ENCODE measurements around the gene HDAC8.
"Not testable (repeated sequence)": the region's sequence is repeated elsewhere in the genome, so short reads cannot be mapped to it uniquely, and the experiment has no call there.

Gene HDAC8

DNA sequence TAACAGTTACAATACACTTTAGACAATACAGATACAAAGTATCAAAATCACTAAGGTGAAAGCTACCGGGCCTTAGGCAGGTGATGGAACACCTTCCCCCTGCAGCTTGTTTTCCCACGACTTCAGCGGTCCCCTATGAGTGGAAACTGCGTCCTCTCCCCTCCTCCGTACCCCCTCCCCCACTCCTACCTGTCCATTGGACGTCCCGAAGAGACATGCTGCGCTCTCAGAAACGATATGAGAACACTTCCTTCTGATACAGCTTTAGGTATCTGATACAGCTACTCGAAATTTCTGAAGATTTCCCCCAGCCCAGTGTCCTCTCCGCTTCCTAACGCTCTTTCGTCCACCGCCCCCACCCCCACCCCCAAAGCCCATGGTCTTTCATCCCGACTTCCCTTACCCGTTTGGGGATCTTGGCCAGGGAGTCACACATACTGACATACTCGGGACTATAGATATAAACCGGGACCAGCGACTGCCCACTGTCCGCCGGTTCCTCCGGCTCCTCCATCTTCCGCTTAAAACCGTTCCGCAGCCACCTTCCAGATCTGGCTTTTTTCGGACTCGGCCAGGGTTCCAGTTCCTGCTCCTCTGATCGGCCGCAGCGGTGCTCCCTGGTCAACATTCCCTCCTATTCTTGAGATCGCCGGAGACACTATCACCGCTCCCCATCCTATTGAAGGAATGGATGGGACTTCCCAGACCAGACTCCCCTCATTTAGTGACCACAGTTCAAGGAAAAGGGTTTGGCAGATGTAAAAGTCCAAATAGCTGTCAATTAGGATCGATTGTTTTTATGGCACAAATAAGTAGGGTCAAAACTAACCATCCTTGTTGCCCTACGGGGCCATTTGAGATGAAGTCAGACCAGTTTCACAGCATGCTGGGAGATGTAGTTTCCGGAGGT is at the start of gene HDAC8:
Gene HDAC8, minus strand, starts transcription at position 596 of the 910 bp plus-strand sequence. Its CDS starts 82 bp downstream, at position 514.
- DNase-seq, result peak; percentile 79

- DNase-seq, result peak; percentile 47
Observed at GRCh38 chrX:72621625-72622485, 49.2 kb upstream of the HDAC8 start.

GRCh38 chrX:72621163-72621562 is 48.5 kb upstream of the HDAC8 start:
- DNase-seq, result peak; percentile 1

DNA sequence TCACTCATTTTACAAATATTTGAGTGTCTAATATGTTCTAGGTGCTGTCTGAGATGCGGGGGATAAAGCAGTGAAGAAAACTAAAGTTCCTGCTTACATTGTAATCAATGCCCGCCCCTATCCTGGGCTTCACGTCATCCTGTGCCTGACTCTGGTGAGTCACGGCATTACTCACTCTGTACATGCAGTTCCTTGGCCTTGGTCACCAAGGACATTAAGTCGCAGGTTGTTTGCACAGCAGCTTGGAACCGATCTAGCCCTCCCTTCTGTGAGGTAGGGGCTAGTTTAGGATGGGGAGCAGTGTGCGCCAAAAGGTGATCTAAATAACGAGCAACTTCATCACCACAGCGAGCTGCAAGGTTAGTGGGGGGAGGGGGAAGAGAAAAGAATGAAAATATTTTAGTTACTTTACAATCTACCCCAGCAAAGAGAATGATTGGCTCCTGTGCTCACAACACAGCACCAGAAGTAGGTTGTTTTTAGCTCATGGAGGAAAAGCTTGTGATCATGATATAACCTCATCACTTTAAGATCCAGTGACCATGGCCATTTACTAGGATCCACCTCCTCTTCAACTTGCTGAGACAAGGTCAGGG is 48.0 kb upstream of the HDAC8 start:
- DNase-seq, result peak; percentile 80

- DNase-seq, result peak; percentile 2
Observed at GRCh38 chrX:72609313-72609712, 36.7 kb upstream of the HDAC8 start.

GRCh38 chrX:72604705-72605104 is 32.1 kb upstream of the HDAC8 start:
- DNase-seq, result no peak

- no peak for DNase-seq
Observed at GRCh38 chrX:72604112-72604511, 31.5 kb upstream of the HDAC8 start.

GRCh38 chrX:72591038-72591437 is 18.4 kb upstream of the HDAC8 start:
- DNase-seq, result not testable (repeated sequence)

GRCh38 chrX:72584163-72584562 is 11.5 kb upstream of the HDAC8 start:
- no peak for DNase-seq

GRCh38 chrX:72576141-72576894 is 3.7 kb upstream of the HDAC8 start:
- DNase-seq, result peak; percentile 2

DNA sequence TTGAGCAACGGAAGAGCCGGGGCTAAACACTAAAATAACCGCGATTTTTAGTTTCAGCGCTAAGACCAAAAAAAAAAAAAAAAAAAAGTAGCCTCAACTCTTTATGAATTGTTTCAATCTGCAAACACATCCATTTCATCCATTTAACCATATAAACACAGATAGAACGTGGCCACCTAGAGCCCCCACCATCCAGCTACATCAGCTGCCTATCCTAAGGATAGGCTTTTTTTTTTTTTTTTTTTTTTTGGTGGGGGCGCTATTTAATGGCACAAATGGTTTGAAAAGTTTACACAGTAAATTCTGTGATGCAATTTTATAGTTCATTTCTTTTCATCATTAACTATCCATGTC is 492 bp upstream of the HDAC8 start:
- no peak for DNase-seq

- DNase-seq, result peak; percentile 27
Observed at GRCh38 chrX:72569786-72570185, 2.9 kb downstream of the HDAC8 start.

DNA sequence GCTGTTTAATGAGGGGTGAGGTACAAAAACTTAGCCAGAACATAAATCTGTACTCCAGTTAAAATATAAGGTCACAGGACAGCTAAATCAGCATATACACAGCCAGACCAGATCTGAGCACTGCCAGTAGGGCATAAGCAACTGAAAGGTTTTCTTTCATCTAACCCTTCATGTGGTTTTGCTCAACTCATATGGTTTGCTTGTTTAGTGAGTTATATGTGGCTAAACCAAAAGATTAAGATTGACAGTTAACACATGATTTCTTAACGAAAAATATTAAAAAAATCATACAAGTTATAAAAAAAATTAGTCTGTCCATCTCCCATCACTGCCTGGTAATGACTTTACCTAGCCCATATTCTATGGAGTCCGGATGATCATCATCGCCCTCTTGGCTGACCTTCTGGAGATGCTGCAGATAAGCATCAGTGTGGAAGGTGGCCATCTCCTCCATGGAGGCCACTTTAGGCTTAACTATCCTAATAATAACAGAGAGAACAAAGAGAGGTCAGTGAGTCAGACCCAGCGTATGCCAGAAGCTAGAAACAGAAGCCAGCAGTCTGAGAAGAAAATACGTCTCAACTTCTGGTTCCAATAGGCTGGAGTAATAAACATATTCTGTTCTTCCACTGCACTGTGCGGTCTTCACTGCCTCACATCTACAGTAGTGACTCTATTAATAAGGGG is 4.1 kb downstream of the HDAC8 start:
- no peak for DNase-seq

DNA sequence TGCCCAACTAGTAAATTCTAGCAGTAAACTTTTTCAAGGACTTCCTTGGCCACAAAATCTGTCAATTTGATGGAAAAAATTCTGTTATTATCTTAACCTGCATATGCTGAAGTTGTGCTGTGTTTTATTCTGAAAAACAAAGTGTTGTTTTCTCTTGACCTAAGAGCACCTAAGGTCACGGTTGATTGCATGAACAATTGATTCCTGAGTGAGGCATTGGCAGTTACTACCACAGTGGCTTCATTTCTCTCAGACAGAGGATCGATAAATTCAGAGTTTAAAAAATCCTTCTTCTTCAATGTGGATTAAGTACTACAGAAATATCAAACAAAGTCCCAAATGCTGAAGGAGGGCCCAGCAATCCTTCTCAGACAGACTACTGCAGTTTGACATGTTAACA is 6.2 kb downstream of the HDAC8 start:
- no peak for DNase-seq

DNA sequence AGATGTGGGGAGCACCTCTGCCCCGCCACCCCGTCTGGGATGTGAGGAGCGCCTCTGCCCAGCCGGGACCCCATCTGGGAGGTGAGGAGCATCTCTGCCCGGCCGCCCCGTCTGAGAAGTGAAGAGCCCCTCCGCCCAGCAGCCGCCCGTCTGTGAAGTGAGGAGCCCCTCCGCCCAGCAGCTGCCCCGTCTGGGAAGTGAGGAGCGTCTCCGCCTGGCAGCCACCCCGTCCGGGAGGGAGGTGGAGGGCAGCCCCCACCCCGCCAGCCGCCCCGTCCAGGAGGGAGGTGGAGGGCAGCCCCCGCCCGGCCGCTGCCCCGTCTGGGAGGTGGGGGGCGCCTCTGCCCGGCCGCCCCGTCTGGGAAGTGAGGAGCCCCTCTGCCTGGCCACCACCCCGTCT is 13.0 kb downstream of the HDAC8 start:
- DNase-seq, result not testable (repeated sequence)

GRCh38 chrX:72554448-72555140 is 18.0 kb downstream of the HDAC8 start:
- no peak for DNase-seq

- DNase-seq, result not testable (repeated sequence)
Observed at GRCh38 chrX:72552443-72552842, 20.2 kb downstream of the HDAC8 start.

DNA sequence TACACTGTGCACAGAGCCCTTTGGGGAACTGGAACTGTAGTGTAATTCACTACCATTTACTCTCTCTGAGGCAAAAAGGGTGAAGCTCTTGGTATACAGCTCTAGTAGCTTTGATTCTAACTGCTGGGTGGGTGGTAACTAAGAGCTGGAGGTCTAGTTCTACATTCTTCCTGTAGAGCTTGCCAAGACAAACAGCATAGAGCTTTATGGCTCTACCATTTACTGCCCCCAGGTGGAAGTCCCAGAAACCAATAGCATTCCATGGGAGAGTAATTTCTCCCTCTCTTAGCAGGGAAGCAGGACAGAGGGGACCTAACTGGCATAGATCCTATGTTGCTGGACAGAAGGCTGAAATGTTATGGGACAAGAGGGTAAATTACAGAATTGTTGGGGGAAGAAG is 26.7 kb downstream of the HDAC8 start:
- DNase-seq, result no peak

DNA sequence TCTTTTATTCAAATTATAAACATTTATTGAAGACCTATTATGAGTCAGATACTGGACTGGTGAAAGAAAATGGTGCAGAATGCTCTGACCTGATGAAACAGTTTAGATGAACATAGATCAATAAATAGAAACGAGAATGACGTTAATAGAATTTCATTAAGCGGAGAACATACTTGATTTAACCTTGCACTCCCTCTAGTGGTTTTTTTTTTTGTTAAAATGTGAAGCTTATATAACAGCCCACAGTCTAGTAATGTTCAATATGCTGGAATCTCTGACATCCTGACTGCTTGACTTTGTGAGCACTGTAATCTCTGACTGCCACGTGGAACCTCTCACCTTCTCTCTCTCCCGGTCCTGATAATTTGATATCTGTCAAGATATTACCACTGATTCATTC is 32.3 kb downstream of the HDAC8 start:
- DNase-seq, result peak; percentile 14

DNA sequence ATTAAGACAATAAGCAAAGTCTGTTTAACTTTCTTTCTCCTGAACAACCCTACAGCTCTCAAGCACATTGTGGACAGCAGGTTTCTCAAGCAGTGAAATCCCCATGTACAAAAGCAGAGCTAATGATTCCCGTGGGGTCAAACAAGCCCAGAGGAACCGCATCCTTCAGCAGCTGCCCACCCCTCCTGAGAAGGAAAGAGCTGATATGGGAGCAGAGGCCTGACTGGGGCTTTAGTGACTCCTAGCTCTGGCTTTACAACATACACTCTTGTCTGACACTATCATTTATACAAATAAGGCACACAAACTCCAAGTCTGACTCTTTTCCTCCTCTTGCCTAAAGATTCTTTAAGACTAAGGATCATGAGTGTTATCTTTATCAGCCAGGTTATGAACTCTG is 32.8 kb downstream of the HDAC8 start:
- DNase-seq, result no peak

DNA sequence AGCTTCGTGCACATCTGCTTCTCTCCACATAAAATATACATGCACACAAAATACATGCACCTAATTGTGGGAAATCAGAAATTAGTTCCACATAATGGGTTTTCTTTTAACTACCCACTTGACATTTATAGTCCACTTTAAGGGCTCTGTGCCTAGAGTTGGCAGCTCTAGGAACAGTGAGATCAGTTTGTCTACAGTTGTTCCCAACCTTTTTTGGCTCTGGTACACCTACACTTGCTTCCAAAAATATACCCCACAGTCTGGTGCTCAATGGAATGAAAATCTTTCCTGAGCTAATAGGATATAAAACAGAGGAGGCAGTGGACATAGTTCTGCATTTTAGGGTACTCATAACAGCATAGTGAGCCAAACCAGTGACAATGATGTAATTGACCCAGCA is 36.1 kb downstream of the HDAC8 start:
- no peak for DNase-seq

All from EL (cell line).